Lung (tissue), 12 donors: ENCODE measurements around the gene ALG12. TPM values are rescaled to one million over a fixed set of nuclear protein-coding genes. Genes with fewer than 3 reads are reported as not detected.

Experiments used
- ATAC-seq: fragments of 200-7000 bp; cut with Tn5 transposase; one replicate; pipeline ENCODE4 v1.9.1; 2020; ENCODE audit warnings: moderate number of reproducible peaks; ENCODE audit not compliant: insufficient read depth, low FRiP score
- DNase-seq, 3 donors: peaks; one replicate each; pipeline ENCODE4 v3.0.0-alpha.2; 2013 to 2017
- H3K27ac ChIP-seq, 2 donors: one replicate each; pipeline ENCODE4 v1.5.1; 2013; ENCODE audit warnings: mild to moderate bottlenecking in 2 of 2, moderate library complexity in 2 of 2, control low read depth in 1 of 2, inconsistent platforms in 1 of 2, low read depth in 1 of 2, low read length in 1 of 2
- H3K27me3 ChIP-seq, 3 donors: one replicate each; pipeline ENCODE4 v1.5.1; 2013; ENCODE audit warnings: low read length in 2 of 3; ENCODE audit not compliant: control insufficient read depth in 3 of 3, insufficient read depth in 3 of 3
- H3K36me3 ChIP-seq, 4 donors: one replicate each; pipeline ENCODE4 v1.5.1; 2013; ENCODE audit warnings: low read length in 4 of 4, mild to moderate bottlenecking in 1 of 4, moderate library complexity in 1 of 4; ENCODE audit not compliant: control insufficient read depth in 4 of 4, insufficient read depth in 4 of 4
- H3K4me1 ChIP-seq, 5 donors: one replicate each; pipeline ENCODE4 v1.5.1; 2013; ENCODE audit warnings: low read length in 5 of 5, mild to moderate bottlenecking in 2 of 5, moderate library complexity in 1 of 5; ENCODE audit not compliant: control insufficient read depth in 5 of 5, insufficient read depth in 5 of 5
- H3K4me3 ChIP-seq: one replicate; pipeline ENCODE4 v1.5.1; 2013; ENCODE audit warnings: mild to moderate bottlenecking, control low read depth, moderate library complexity
- H3K9ac ChIP-seq, 2 donors: one replicate each; pipeline ENCODE4 v1.5.1; 2013; ENCODE audit warnings: low read length in 2 of 2, control low read depth in 1 of 2; ENCODE audit not compliant: insufficient read depth in 1 of 2
- H3K9me3 ChIP-seq, 4 donors: one replicate each; pipeline ENCODE4 v1.5.1; 2013; ENCODE audit warnings: low read length in 3 of 4, mild to moderate bottlenecking in 1 of 4, moderate library complexity in 1 of 4; ENCODE audit not compliant: control insufficient read depth in 4 of 4, insufficient read depth in 3 of 4
- CTCF ChIP-seq: IDR thresholded peaks from 2 replicates; pipeline ENCODE4 v1.5.1; 2012; ENCODE audit warnings: mild to moderate bottlenecking; ENCODE audit errors: control extremely low read depth, extremely low read depth
- WGBS, 2 donors: extraction: QIAGEN DNeasy Blood & Tissue Kit; methylation state at CpG; one replicate each; pipeline ENCODE4 v1.1.7; 2013; 5-methylcytosine and 5-hydroxymethylcytosine counted together
- polyA plus RNA-seq, 2 donors: library from polyadenylated mRNA; stranded (reverse); fragments of 200-250 nt; gene quantifications; one replicate each; pipeline ENCODE4 v1.2.1, GENCODE V29; 2013
- total RNA-seq, 2 donors: library from RNA; depleted of rRNA in 1 of 2; stranded (reverse); fragments of >200 nt in 1 of 2; gene quantifications; one replicate each; pipeline ENCODE4 v1.2.1, GENCODE V29; 2014 to 2021
- donor health status: control.
- donor health status: control.
- donor health status: Bipolar disorder and iron deficiency.
- donor health status: healthy.
- donor health status: DM: yes; HTN: yes; CAD: no.

Gene ALG12
- total and polyA plus RNA-seq, 4 donors: 13.6 to 33.9 (median 16.6) TPM

GRCh38 chr22:49937758-49938564, 19.7 kb upstream of the ALG12 start:
- no peaks in the 10 kb centered on the region for H3K36me3 ChIP-seq
- H3K9ac ChIP-seq: no peak overlapping the region
- peaks cover 0 to 2% (median 0%) of the 10 kb centered on the region in 4 donors for H3K9me3 ChIP-seq
- peak; percentile 59 to 70 (median 62) for DNase-seq
- no peak for TF ChIP-seq CTCF
- no peaks in the 10 kb centered on the region for H3K27me3 ChIP-seq
- H3K4me3 ChIP-seq: no peak overlapping the region
- WGBS, 2 donors: 73% methylated on average over 27 of the region's 27 CpGs
- no peak for ATAC-seq
- H3K27ac ChIP-seq: peak overlapping the region; percentile 86 to 91
- peaks cover 2 to 19% (median 17%) of the 10 kb centered on the region in 5 donors for H3K4me1 ChIP-seq

GRCh38 chr22:49936973-49937757, 18.9 kb upstream of the ALG12 start:
- no peaks in the 10 kb centered on the region for H3K36me3 ChIP-seq

More at GRCh38 chr22:49936973-49937757, 18.9 kb upstream of the ALG12 start:
- peak overlapping the region; percentile 86 to 91 for H3K27ac ChIP-seq
- 45 to 50% methylated on average over 21 of the region's 21 CpGs for WGBS, 2 donors
- ATAC-seq: no peak
- no peak for TF ChIP-seq CTCF
- no peak overlapping the region for H3K9ac ChIP-seq
- no peaks in the 10 kb centered on the region for H3K27me3 ChIP-seq
- no peak overlapping the region for H3K4me3 ChIP-seq
- DNase-seq: peak in 1 of 3 donors; percentile 58
- peaks cover 2 to 19% (median 17%) of the 10 kb centered on the region in 5 donors for H3K4me1 ChIP-seq
- peaks cover 0 to 2% (median 0%) of the 10 kb centered on the region in 4 donors for H3K9me3 ChIP-seq
